IPS-18a (cell line): ENCODE data around the gene JCAD.

Experiments used
- H3K27ac ChIP-seq: one replicate; pipeline ENCODE4 v1.5.1; 2013; ENCODE audit warnings: low read length
- H3K27me3 ChIP-seq: one replicate; pipeline ENCODE4 v1.6.1; 2013; ENCODE audit warnings: mild to moderate bottlenecking, low read length; ENCODE audit not compliant: control insufficient read depth, insufficient read depth
- H3K36me3 ChIP-seq: one replicate; pipeline ENCODE4 v1.6.1; 2013; ENCODE audit warnings: low read depth, low read length; ENCODE audit not compliant: control insufficient read depth
- H3K4me1 ChIP-seq: one replicate; pipeline ENCODE4 v1.6.1; 2013; ENCODE audit warnings: low read depth, low read length; ENCODE audit not compliant: control insufficient read depth
- H3K4me3 ChIP-seq: one replicate; pipeline ENCODE4 v1.5.1; 2013; ENCODE audit warnings: low read length
- H3K9ac ChIP-seq: one replicate; pipeline ENCODE4 v1.6.1; 2013; ENCODE audit warnings: mild to moderate bottlenecking, low read length, moderate library complexity
- H3K9me3 ChIP-seq: one replicate; pipeline ENCODE4 v1.6.1; 2013; ENCODE audit warnings: low read depth, low read length; ENCODE audit not compliant: control insufficient read depth

Gene JCAD

GRCh38 chr10:29973921-29974320 is 85.5 kb downstream of the JCAD start:
- Histone ChIP-seq H3K9me3 (no peaks in the 10 kb centered on the region), H3K27me3 (no peaks in the 10 kb centered on the region), H3K27ac (no peak overlapping the region), H3K9ac (no peak overlapping the region), H3K36me3 (no peaks in the 10 kb centered on the region), H3K4me1 (no peaks in the 10 kb centered on the region), H3K4me3 (no peak overlapping the region)

- Histone ChIP-seq H3K27me3 (no peaks in the 10 kb centered on the region), H3K27ac (no peak overlapping the region), H3K9ac (no peak overlapping the region), H3K36me3 (no peaks in the 10 kb centered on the region), H3K4me3 (no peak overlapping the region), H3K4me1 (no peaks in the 10 kb centered on the region), H3K9me3 (no peaks in the 10 kb centered on the region)
Measured at GRCh38 chr10:29970576-29970975, 88.8 kb downstream of the JCAD start.

DNA sequence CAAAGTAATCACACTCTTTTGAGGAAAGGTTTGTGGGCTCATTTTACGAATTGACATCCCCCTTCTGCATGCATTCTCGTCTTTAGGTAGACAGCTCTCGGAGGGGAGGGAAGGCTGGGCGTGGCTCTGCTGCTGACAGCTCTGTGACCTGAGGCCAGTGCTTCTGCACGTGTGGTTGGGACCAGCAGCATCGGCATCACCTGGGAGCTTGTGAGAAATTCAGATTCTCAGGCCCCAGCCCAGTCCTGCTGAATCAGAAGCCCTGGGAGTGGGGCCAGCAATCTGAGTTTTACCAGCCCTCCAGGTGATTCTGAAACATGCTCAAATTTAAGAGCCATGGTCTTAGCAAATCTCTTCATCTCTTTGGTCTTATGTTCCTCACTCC is 89.4 kb downstream of the JCAD start:
- no peaks in the 10 kb centered on the region for H3K9me3 ChIP-seq
- H3K4me3 ChIP-seq: no peak overlapping the region
- H3K27ac ChIP-seq: no peak overlapping the region
- no peaks in the 10 kb centered on the region for H3K27me3 ChIP-seq
- H3K9ac ChIP-seq: no peak overlapping the region
- H3K4me1 ChIP-seq: no peaks in the 10 kb centered on the region
- no peaks in the 10 kb centered on the region for H3K36me3 ChIP-seq

GRCh38 chr10:29969255-29970011 is 90.0 kb downstream of the JCAD start:
- Histone ChIP-seq H3K9me3 (no peaks in the 10 kb centered on the region), H3K4me3 (no peak overlapping the region), H3K9ac (no peak overlapping the region), H3K27me3 (no peaks in the 10 kb centered on the region), H3K36me3 (no peaks in the 10 kb centered on the region), H3K4me1 (no peaks in the 10 kb centered on the region), H3K27ac (no peak overlapping the region)

- H3K27me3 ChIP-seq: no peaks in the 10 kb centered on the region
- no peaks in the 10 kb centered on the region for H3K9me3 ChIP-seq
- no peak overlapping the region for H3K9ac ChIP-seq
- no peak overlapping the region for H3K27ac ChIP-seq
- no peaks in the 10 kb centered on the region for H3K4me1 ChIP-seq
- H3K4me3 ChIP-seq: no peak overlapping the region
- H3K36me3 ChIP-seq: no peaks in the 10 kb centered on the region
Measured at GRCh38 chr10:29968585-29968984, 90.8 kb downstream of the JCAD start.

- Histone ChIP-seq H3K27ac (no peak overlapping the region), H3K36me3 (no peaks in the 10 kb centered on the region), H3K27me3 (no peaks in the 10 kb centered on the region), H3K9ac (no peak overlapping the region), H3K4me1 (no peaks in the 10 kb centered on the region), H3K4me3 (no peak overlapping the region), H3K9me3 (no peaks in the 10 kb centered on the region)
Measured at GRCh38 chr10:29966269-29966668, 93.1 kb downstream of the JCAD start.
